NK-92 (cell line): ENCODE data around the gene SLC27A6.

Source experiments
- DNase-seq: peaks from one replicate; lab custom pipeline; 2025; ENCODE audit not compliant: unreplicated experiment; lab: John Stamatoyannopoulos, UW

Gene SLC27A6

DNA sequence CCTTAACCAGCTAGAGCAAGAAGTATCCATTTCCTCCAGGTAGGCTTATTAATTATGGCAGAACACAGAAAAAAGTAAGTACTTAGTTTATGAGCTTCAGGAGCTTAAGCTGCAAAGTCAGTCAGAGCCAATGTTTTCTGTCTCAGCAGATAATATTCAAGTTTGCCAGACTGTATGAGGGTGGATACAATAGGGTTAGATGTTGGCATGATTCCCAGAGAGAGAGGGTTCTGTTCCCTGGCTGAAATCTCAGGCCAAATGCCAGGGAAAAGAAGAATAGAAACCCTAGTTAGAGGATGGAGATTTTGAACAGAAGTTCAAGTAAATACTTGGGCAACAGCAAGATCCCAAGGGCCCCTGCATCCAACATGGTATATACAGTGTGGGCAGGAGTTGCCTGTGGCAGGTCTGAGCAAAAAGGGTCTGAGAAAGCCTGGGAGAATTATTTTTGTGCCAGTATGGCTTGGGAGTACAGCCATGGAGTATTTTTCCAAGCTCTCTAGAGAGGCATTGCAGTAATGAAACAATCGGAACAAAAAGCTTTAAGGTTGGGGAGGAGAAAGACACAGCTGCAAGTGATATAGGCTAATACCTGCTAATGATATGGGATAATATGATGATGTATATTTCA lies 98.3 kb downstream of the SLC27A6 start:
- DNase-seq: no peak

DNA sequence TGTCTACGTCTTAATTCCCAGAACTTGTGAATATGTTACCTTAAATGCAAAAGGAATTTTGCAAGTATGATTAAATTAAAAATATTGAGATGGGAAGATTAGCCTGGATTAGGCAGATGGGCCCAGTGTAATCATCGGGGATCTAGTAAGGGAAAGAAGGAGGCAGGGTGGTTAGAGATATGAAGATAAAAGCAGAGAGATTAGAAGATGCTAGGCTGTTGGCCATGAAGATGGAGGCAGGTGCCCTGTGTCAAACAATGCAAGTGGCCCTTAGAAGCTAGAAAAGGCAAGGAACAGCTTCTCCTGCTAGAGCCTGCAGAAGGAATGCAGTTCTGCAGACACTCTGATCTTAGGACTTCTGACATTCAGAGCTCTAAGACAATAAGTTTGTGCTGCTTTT lies 100.4 kb downstream of the SLC27A6 start:
- no peak for DNase-seq

DNA sequence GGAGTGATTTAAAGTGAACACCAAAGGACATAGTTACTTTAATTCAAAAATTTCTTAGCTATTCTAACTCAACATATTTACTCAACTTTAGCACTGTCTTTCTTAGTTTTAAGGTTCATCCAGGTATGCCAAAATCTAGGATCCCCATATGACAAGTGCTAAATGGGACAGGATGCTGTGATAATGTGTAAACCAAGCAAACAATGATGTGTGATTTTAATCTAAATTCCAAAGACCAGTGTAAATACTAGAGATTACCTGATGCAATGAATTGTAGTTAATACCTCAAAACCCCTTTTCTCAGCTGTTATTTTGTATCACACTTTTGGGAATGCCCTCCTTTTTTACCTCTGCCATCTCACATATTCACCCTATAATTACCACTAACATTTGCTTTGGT lies 102.5 kb downstream of the SLC27A6 start:
- no peak for DNase-seq

DNA sequence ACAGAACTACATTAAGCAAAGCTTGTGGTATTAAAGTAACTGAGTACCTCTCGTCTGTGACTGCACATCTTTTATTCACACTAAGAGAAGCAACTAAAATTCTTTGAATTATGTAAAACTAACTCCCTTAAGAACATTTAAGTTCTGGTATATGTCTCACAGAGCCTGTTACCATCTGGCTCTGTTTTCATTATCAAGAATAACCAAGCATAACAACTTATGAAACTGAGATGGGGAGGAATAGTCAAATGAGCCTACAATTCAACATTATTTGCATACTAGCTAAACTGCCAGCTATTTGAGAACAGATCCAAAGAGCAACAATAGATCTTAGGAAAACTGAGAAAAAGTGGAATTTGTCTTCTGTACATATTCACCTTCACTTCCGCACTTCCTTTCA lies 104.0 kb downstream of the SLC27A6 start:
- no peak for DNase-seq

DNA sequence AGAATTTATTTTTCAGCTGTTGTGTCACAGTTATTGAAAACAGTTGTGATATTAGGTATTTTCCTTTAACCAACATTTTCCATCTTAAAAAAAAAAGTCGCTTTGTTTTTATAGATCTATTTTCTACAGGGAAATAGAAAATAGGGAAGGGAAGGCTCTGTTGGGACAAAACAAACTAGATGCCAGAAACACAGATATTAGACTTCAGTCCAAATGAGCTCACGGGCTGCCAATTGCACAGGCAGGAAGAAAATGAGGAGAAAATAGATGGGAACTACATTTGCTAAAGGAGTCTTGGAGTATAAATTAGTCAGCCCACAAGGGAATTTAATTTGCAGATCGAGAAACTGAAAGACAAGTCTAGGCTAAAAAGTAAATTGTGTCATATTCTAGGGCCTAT lies 107.8 kb downstream of the SLC27A6 start:
- DNase-seq: no peak

DNA sequence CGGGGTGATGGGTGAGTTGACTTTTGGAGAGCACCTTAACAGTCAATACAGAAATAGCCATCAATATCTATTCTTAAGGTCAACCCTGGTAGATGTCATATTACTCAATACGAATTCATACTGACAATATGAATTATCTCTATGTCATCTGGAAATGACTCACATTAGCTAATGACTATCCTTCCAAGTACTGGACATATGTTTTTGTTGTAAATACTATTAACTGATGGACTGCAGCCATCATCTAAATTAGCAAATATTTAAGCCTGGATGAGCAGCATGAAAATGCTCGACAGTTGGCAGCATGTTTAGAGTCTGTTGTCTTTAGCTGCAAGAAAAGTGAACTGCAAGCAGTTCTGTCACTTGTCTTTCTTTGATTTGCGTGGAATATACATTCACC lies 109.6 kb downstream of the SLC27A6 start:
- no peak for DNase-seq

DNA sequence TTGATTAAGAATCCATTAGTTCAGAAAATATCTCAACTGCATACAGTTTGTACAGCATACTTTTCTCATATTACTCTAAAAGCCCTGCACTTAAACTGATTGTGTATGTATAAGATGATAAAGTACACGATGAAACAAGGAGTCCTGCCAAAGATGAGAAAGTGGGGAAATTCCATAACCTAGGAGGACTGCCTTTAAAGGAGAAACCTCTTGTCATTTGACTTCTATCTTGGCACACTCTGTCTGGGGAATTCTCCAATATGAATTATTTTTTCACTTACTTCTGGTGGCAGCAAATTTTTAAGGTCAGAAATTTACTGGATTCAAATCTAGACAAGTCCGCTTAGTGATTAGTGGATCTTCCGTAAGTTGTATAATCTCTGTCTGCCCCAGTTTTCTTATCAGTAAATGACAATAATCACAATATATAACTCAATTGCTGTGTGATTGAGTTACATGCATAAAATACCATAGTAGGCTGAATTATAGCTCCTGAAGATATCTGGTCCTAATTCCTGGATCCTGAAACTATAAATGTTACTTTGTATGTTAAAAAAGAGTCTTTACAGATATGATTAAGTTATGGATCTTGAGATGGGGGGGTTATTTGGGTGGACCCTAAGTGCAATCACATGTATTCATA lies 112.3 kb downstream of the SLC27A6 start:
- no peak for DNase-seq

DNA sequence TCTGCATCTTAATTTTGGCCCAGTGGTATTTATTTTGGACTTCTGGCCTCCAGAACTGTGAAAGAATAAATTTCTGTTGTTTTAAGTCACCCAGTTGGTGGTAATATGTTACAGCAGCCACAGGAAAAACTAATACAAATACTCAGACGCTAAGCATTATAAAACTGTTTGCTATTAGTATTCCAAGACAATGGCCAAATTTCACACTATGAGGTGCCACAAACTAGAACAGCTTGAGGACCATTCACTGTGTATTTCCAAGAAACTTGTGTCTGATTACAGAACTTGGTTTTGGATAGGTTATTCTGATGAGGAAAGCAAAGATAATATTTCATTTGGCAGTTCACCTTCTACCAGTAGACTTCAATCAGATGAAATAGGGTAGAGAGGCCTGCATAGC lies 113.0 kb downstream of the SLC27A6 start:
- DNase-seq: no peak

DNA sequence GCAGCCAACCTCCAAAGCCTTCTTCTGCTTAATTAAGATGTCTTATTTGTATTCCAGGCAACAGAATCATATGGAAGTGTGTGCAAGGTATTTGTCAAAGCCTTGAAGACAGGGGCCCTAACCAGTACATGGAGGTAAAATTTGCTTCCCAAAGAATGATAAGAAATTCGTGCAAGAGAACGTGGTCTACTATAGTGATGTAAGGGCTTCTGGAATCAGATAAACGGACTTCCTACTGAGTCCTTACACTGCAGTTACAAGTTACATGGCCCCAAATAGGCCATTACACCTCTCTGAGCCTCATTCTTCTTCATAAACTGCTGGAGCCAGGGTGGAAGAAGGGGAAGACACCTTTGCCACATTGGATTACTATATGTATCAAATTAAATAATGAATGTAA lies 113.4 kb downstream of the SLC27A6 start:
- no peak for DNase-seq

DNA sequence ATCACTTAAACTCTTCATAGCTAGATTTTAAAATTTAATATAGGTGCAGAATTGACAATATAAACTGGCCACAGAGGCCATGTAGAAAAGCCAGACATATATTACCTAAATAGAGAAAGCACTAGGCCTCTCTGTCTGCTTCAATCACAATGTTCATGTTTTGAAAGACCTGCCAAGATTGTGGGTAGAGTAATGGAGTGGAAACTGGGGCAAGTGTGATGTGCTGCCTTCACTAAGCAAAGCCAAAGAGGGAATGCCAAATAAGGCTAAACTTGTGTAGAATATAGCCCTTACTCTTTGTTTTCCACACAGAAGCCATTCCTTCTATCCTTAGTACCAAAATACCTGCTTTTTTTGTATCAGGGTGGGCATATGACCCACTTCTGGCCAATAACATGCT lies 114.2 kb downstream of the SLC27A6 start:
- no peak for DNase-seq

DNA sequence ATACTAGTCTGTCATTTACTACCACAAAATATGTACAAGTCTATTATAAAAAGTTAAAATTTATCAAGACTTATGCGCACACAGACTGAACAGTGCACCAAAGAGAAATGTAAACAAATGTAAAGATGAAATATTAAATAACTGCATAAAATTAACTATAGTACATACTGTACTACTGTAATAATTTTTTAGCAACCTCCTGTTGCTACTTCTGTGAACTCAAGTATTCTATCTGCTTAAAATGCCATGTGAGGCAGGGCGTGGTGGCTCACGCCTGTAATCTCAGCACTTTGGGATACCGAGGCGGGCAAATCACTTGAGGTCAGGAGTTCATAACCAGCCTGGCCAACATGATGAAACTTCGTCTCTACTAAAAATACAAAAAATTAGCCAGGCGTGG lies 115.5 kb downstream of the SLC27A6 start:
- DNase-seq: no peak

DNA sequence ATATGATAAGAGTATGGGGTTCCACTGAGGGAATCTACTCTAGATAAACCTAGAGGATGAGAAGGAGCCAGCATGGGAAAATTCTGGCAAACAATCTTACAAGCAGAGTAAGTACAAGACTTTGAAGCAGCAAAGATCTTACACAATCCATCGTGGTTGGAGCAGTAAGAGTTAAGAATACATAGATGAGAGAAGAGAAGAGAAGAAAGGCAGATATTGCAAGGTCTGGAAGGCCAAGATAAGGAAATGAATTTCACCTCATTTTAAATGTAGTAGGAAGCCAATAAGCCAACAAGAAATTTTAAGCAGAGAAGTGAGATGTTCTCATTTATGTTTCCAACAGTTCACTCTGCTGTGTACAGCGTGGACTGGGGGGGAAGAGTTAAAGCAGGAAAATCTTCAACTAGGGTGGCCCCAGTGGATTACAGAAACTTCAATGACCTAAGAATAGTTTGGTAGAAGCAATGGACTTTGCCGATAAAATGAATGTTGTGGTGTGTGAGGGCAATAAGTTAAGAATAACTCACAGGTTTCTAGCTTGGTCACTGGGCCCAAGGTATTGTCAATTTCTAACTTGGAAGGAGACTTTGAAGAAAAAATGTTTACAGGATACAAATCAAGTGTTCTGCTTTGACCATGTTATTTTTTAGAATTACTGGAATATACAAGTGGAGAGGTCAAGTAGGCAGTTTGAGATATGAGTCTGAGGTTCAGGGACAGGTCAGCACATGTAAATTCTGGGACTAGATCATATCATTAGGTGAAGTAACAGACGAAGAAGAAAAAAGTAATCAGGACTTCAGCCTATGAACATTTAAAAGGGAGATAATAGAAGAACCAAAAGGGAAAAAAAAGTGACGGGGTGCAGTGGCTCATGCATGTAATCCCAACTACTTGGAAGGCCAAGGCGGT lies 117.2 kb downstream of the SLC27A6 start:
- no peak for DNase-seq
